GM21723 (cell line): Measurements from ENCODE around the gene MTHFD1.

ENCODE experiments used
- ATAC-seq: cut with Tn5 transposase; IDR thresholded peaks from one replicate; pipeline ENCODE4 v1.9.1; 2021; ENCODE audit warnings: mild to moderate bottlenecking, moderate library complexity; ENCODE audit not compliant: unreplicated experiment

The MTHFD1 gene

DNA sequence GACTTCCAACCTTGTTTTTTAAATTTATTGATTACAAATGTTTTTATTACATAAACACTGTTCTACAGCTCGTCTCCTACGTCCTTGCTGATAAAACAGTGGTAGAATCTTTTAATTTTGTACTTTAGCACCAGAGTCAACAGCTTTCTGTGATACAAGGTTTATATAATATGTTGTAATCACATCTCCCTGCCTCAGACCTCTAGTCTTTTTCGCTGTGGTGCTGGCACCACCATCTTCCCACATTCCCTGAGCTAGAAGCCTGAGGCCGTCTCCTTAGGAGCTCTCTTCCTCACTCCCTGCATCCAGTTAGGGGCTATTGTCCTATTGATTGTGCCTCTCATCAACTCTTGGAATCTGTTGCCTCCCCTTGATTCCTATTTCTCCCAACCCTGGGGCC, 17.1 kb downstream of the MTHFD1 start:
- no peak for ATAC-seq

- no peak for ATAC-seq
These were observed 19.2 kb downstream of the MTHFD1 start for GRCh38 chr14:64407329-64407728.

- ATAC-seq = no peak
These were observed 21.2 kb downstream of the MTHFD1 start for GRCh38 chr14:64409126-64409920.

DNA sequence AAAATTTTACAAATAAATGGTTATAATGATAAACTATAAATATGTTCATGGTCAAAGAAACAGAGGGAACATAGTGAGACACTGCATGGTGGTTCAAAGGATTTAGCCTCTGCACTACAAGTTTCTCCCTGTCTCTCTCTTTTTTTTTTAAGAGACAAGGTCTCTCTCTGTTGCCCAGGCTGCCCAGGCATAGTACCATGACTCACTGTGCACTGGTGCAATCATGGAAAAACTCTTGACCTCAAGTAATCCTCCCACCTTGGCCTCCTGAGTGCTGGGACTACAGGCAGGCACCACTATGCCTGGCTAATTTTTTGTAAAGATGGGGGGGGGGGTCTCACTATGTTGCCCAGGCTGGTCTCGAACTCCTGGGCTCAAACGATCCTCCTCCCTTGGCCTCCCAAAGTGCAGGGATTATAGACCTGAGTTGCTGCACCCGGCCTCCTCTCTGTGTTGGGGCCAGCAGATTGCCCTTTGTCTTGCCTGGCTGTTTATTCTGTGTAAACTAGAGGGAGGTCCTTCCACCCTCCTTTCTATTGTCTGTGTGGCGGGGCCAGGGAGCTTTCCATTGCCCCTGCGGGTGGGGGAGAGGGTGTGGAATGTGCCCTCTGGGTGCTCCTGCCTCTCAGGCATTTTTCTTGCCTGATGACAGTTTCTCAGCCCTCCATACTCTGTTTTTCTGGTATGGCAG, 22.1 kb downstream of the MTHFD1 start:
- no peak for ATAC-seq

GRCh38 chr14:64411001-64411400, 22.8 kb downstream of the MTHFD1 start:
- no peak for ATAC-seq

DNA sequence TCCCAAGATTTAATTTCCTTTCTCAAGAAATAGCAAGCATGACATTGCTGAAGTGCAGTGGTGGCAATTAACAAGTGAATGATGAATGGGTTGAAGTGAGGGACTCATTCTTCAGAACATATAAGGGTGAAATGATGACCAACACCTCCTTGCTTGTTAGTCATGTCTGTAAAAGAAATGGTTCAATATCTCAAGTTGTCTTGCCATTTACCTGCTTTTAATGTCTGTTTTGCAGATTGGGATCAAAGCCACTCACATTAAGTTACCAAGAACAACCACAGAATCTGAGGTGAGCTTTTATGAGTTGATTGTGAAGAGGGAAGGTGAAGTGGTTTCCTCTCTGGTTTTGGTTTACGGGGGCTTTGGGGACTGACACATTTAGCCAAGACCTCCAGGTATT, 24.1 kb downstream of the MTHFD1 start:
- ATAC-seq = no peak

GRCh38 chr14:64416348-64416932, 28.3 kb downstream of the MTHFD1 start:
- ATAC-seq = no peak

DNA sequence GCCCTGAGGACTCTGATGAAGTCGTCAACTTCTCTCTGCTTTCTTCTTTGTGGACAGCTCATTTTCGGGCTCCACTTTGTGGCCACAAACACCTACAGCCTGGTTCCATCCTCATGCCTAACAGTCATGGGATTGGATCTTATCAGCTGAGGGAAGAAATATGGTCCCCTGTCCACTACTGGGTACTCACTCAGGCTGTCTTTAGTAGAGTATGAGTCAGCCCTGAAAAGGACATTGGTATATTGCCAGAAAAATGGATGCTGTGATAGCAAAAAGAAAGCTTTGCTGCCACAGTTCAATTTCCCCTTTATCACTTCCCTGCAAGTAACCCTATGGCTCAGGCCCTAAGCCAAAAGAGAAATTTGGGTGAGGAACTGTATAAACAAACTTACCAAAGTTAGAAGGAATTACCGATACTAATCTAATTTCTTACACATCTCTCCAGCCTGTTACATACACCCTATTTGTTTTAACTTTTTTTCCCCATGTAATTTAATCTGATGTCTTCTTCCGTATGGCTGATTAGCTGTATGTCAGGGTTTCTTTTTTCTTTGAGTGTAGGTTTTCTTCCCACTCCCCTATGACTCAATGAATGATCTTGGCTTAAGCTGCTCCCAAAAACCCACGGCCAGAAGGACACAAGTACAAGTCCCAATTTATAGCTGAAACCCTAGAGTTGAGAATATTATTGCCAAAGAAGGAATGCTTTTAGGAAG, 29.1 kb downstream of the MTHFD1 start:
- no peak for ATAC-seq

GRCh38 chr14:64417771-64418125, 29.6 kb downstream of the MTHFD1 start:
- no peak for ATAC-seq

- no peak for ATAC-seq
These were observed 30.9 kb downstream of the MTHFD1 start for GRCh38 chr14:64419003-64419402.

GRCh38 chr14:64421166-64421565, 33.0 kb downstream of the MTHFD1 start:
- no peak for ATAC-seq

GRCh38 chr14:64422005-64422404, 33.9 kb downstream of the MTHFD1 start:
- no peak for ATAC-seq

GRCh38 chr14:64422756-64423155, 34.6 kb downstream of the MTHFD1 start:
- no peak for ATAC-seq

- no peak for ATAC-seq
These were observed 35.8 kb downstream of the MTHFD1 start for GRCh38 chr14:64423987-64424386.

- ATAC-seq = no peak
These were observed 46.4 kb downstream of the MTHFD1 start for GRCh38 chr14:64434528-64434927.

- no peak for ATAC-seq
These were observed 50.2 kb downstream of the MTHFD1 start for GRCh38 chr14:64438181-64438841.

DNA sequence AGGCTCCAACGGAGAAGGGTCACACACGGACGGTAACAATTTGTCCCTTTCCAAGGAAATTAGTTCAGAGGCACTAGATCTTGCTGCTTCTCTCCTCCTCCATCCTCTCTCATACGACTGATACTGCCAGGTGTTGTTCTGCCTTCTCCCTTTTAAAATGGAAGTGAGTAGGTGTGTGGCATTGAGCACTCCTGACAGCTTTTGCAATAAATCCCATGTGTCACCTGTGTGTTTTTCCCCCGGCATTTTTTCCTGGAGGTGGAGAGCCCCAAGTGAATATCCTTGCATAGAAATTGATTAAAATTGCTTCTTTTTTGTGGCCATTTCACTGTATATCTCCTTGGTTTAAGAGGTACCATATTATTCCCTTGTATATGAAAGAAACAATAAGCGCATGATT, 51.0 kb downstream of the MTHFD1 start:
- no peak for ATAC-seq

DNA sequence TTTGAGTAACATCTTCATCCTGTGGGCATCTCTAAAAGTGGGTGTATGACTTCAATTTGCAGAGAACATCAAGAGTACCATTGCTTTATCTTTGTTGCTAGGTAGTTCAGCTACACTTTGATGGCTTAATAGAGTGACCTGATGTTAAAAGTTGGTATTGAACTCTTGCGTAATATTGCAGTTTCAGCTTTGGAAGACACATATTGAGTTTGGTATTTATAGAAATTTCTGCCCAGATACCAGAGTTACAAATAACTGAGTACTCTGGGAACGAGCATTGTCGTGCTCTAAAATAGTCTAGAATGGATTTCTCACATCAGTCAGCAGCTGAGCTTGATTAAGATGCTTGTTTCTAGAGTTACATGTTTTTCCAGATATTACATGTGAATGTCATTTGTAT, 52.3 kb downstream of the MTHFD1 start:
- ATAC-seq = no peak

GRCh38 chr14:64442300-64442988, 54.3 kb downstream of the MTHFD1 start:
- no peak for ATAC-seq

DNA sequence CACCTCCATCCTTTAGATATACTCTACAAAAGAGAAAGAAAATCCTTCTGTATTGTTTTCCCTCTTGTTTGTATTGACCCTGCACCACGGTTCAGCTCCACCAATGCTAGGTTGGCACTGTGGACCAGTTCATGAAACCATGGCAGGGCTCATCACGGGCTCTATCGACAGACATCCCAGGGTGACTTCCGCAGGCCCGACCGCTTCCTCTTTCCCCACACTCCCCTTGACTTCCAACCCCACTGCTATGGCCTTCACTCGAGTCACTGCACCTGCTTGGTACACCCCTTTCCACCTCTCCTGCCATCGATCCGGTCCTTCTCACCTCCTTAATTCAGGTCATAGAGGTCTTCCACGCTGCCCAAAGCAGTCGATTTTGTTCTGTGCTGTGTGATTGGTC, 56.0 kb downstream of the MTHFD1 start:
- no peak for ATAC-seq
